ENCODE results near the gene NDUFA8.

NDUFA8 gene

GRCh38 chr9:122144836-122145591, 14.6 kb downstream of the NDUFA8 start:
- Histone ChIP-seq H3K4me1 (ENCODE audit: control insufficient read depth in 1 of 2, insufficient read depth in 2 of 2, low read length in 2 of 2) (no peaks in the 10 kb centered on the region), H4K8ac (ENCODE audit: low read depth, low read length) (no peak overlapping the region), H3K23ac (ENCODE audit: low read length) (no peak overlapping the region)

GRCh38 chr9:122143876-122144405, 15.6 kb downstream of the NDUFA8 start:
- no peak overlapping the region for H3K4me2 ChIP-seq (ENCODE audit: low read length)
- H2BK120ac ChIP-seq (ENCODE audit: insufficient read depth, low read length, poor library complexity) = no peak overlapping the region

More at GRCh38 chr9:122144836-122145591, 14.6 kb downstream of the NDUFA8 start:
- H3K27me3 ChIP-seq (ENCODE audit: insufficient read depth, low read length) = no peaks in the 10 kb centered on the region
- no peak overlapping the region for H2BK5ac ChIP-seq (ENCODE audit: low read depth, low read length, poor library complexity)
- DNase-seq = no peak
- no peaks in the 10 kb centered on the region for H3K79me1 ChIP-seq (ENCODE audit: low read length)
- no peaks in the 10 kb centered on the region for H3K79me2 ChIP-seq (ENCODE audit: control insufficient read depth, insufficient read depth, low read length, poor library complexity)
- no peak overlapping the region for H2AFZ ChIP-seq (ENCODE audit: insufficient read depth, low read length, poor library complexity)
- no peak overlapping the region for H3K9ac ChIP-seq (ENCODE audit: low read length)
- H4K91ac ChIP-seq (ENCODE audit: low read depth, low read length) = no peak overlapping the region
- no peaks in the 10 kb centered on the region for H3K9me3 ChIP-seq (ENCODE audit: insufficient read depth, low read depth, low read length)
- no peak overlapping the region for H4K12ac ChIP-seq (ENCODE audit: low read depth, low read length)
- no peak overlapping the region for H2BK120ac ChIP-seq (ENCODE audit: insufficient read depth, low read length, poor library complexity)
- WGBS (ENCODE audit: extremely low coverage, insufficient coverage, insufficient read length) = no CpG with 5 or more reads among the region's 3 CpGs
- no peak overlapping the region for H3K4me2 ChIP-seq (ENCODE audit: low read length)
- H3K14ac ChIP-seq (ENCODE audit: low read length) = no peak overlapping the region
- peaks cover 20 to 31% of the 10 kb centered on the region in 2 experiments for H3K36me3 ChIP-seq (ENCODE audit: control insufficient read depth in 1 of 2, insufficient read depth in 2 of 2, low read length in 2 of 2)
- H3K27ac ChIP-seq (ENCODE audit: low read depth, low read length) = no peak overlapping the region
- no peak overlapping the region for H2BK12ac ChIP-seq (ENCODE audit: low read length)
- H3K18ac ChIP-seq (ENCODE audit: low read length) = no peak overlapping the region
- H2AK5ac ChIP-seq (ENCODE audit: low read length) = no peak overlapping the region
- no peak overlapping the region for H3K4me3 ChIP-seq (ENCODE audit: low read depth, low read length)
- no peak overlapping the region for H3K4ac ChIP-seq (ENCODE audit: low read depth, low read length)

GRCh38 chr9:122143296-122143695, 16.3 kb downstream of the NDUFA8 start:
- no peak overlapping the region for H3K23ac ChIP-seq (ENCODE audit: low read length)
- no peak overlapping the region for H3K27ac ChIP-seq (ENCODE audit: low read depth, low read length)
- no peak overlapping the region for H4K12ac ChIP-seq (ENCODE audit: low read depth, low read length)
- no peak overlapping the region for H2BK120ac ChIP-seq (ENCODE audit: insufficient read depth, low read length, poor library complexity)
- H3K27me3 ChIP-seq (ENCODE audit: insufficient read depth, low read length) = no peaks in the 10 kb centered on the region
- no peak overlapping the region for H3K18ac ChIP-seq (ENCODE audit: low read length)
- peaks cover 0 to 4% of the 10 kb centered on the region in 2 experiments for H3K4me1 ChIP-seq (ENCODE audit: control insufficient read depth in 1 of 2, insufficient read depth in 2 of 2, low read length in 2 of 2)
- H2BK5ac ChIP-seq (ENCODE audit: low read depth, low read length, poor library complexity) = no peak overlapping the region
- H2BK12ac ChIP-seq (ENCODE audit: low read length) = no peak overlapping the region
- no peak overlapping the region for H4K8ac ChIP-seq (ENCODE audit: low read depth, low read length)
- WGBS (ENCODE audit: extremely low coverage, insufficient coverage, insufficient read length) = no CpG with 5 or more reads among the region's 1 CpG
- H3K4me2 ChIP-seq (ENCODE audit: low read length) = no peak overlapping the region
- no peak for DNase-seq
- no peaks in the 10 kb centered on the region for H3K79me2 ChIP-seq (ENCODE audit: control insufficient read depth, insufficient read depth, low read length, poor library complexity)
- no peak overlapping the region for H2AFZ ChIP-seq (ENCODE audit: insufficient read depth, low read length, poor library complexity)
- no peak overlapping the region for H3K4ac ChIP-seq (ENCODE audit: low read depth, low read length)
- H4K91ac ChIP-seq (ENCODE audit: low read depth, low read length) = no peak overlapping the region
- peaks cover 20 to 31% of the 10 kb centered on the region in 2 experiments for H3K36me3 ChIP-seq (ENCODE audit: control insufficient read depth in 1 of 2, insufficient read depth in 2 of 2, low read length in 2 of 2)
- H3K9ac ChIP-seq (ENCODE audit: low read length) = no peak overlapping the region
- H3K9me3 ChIP-seq (ENCODE audit: insufficient read depth, low read depth, low read length) = no peaks in the 10 kb centered on the region
- H3K4me3 ChIP-seq (ENCODE audit: low read depth, low read length) = no peak overlapping the region
- no peak overlapping the region for H2AK5ac ChIP-seq (ENCODE audit: low read length)
- no peak overlapping the region for H3K14ac ChIP-seq (ENCODE audit: low read length)
- no peaks in the 10 kb centered on the region for H3K79me1 ChIP-seq (ENCODE audit: low read length)

More at GRCh38 chr9:122143876-122144405, 15.6 kb downstream of the NDUFA8 start:
- DNase-seq = no peak
- Histone ChIP-seq H3K9me3 (ENCODE audit: insufficient read depth, low read depth, low read length) (no peaks in the 10 kb centered on the region), H4K91ac (ENCODE audit: low read depth, low read length) (no peak overlapping the region), H2BK12ac (ENCODE audit: low read length) (no peak overlapping the region), H2AK5ac (ENCODE audit: low read length) (no peak overlapping the region), H3K79me1 (ENCODE audit: low read length) (no peaks in the 10 kb centered on the region), H3K4ac (ENCODE audit: low read depth, low read length) (no peak overlapping the region), H3K27me3 (ENCODE audit: insufficient read depth, low read length) (no peaks in the 10 kb centered on the region), H4K8ac (ENCODE audit: low read depth, low read length) (no peak overlapping the region), H3K4me3 (ENCODE audit: low read depth, low read length) (no peak overlapping the region), H3K27ac (ENCODE audit: low read depth, low read length) (no peak overlapping the region), H3K9ac (ENCODE audit: low read length) (no peak overlapping the region), H3K18ac (ENCODE audit: low read length) (no peak overlapping the region), H2BK5ac (ENCODE audit: low read depth, low read length, poor library complexity) (no peak overlapping the region), H3K36me3 (ENCODE audit: control insufficient read depth in 1 of 2, insufficient read depth in 2 of 2, low read length in 2 of 2) (peaks cover 20 to 31% of the 10 kb centered on the region in 2 experiments), H2AFZ (ENCODE audit: insufficient read depth, low read length, poor library complexity) (no peak overlapping the region), H3K23ac (ENCODE audit: low read length) (no peak overlapping the region), H3K14ac (ENCODE audit: low read length) (no peak overlapping the region), H3K4me1 (ENCODE audit: control insufficient read depth in 1 of 2, insufficient read depth in 2 of 2, low read length in 2 of 2) (peaks cover 0 to 2% of the 10 kb centered on the region in 2 experiments), H4K12ac (ENCODE audit: low read depth, low read length) (no peak overlapping the region), H3K79me2 (ENCODE audit: control insufficient read depth, insufficient read depth, low read length, poor library complexity) (no peaks in the 10 kb centered on the region)
- WGBS (ENCODE audit: extremely low coverage, insufficient coverage, insufficient read length) = no CpG with 5 or more reads among the region's 14 CpGs

GRCh38 chr9:122141671-122142070, 17.9 kb downstream of the NDUFA8 start:
- Histone ChIP-seq H3K79me1 (ENCODE audit: low read length) (no peaks in the 10 kb centered on the region), H2BK5ac (ENCODE audit: low read depth, low read length, poor library complexity) (no peak overlapping the region), H3K27me3 (ENCODE audit: insufficient read depth, low read length) (no peaks in the 10 kb centered on the region), H2AK5ac (ENCODE audit: low read length) (no peak overlapping the region), H2BK12ac (ENCODE audit: low read length) (no peak overlapping the region), H4K91ac (ENCODE audit: low read depth, low read length) (no peak overlapping the region), H3K18ac (ENCODE audit: low read length) (no peak overlapping the region), H3K27ac (ENCODE audit: low read depth, low read length) (no peak overlapping the region), H3K4ac (ENCODE audit: low read depth, low read length) (no peak overlapping the region), H2BK120ac (ENCODE audit: insufficient read depth, low read length, poor library complexity) (no peak overlapping the region), H3K4me3 (ENCODE audit: low read depth, low read length) (no peak overlapping the region), H3K79me2 (ENCODE audit: control insufficient read depth, insufficient read depth, low read length, poor library complexity) (no peaks in the 10 kb centered on the region), H3K9me3 (ENCODE audit: insufficient read depth, low read depth, low read length) (no peaks in the 10 kb centered on the region), H2AFZ (ENCODE audit: insufficient read depth, low read length, poor library complexity) (no peak overlapping the region), H3K4me1 (ENCODE audit: control insufficient read depth in 1 of 2, insufficient read depth in 2 of 2, low read length in 2 of 2) (peaks cover 0 to 4% of the 10 kb centered on the region in 2 experiments), H3K9ac (ENCODE audit: low read length) (no peak overlapping the region), H4K12ac (ENCODE audit: low read depth, low read length) (no peak overlapping the region), H3K36me3 (ENCODE audit: control insufficient read depth in 1 of 2, insufficient read depth in 2 of 2, low read length in 2 of 2) (peaks cover 12 to 26% of the 10 kb centered on the region in 2 experiments), H3K14ac (ENCODE audit: low read length) (no peak overlapping the region), H3K4me2 (ENCODE audit: low read length) (no peak overlapping the region), H3K23ac (ENCODE audit: low read length) (no peak overlapping the region), H4K8ac (ENCODE audit: low read depth, low read length) (no peak overlapping the region)
- no CpG with 5 or more reads among the region's 5 CpGs for WGBS (ENCODE audit: extremely low coverage, insufficient coverage, insufficient read length)
- DNase-seq = no peak

All from trophoblast cell (in vitro differentiated cells and primary cell).